Mucosa of gallbladder (tissue), 1 donor: ENCODE results near the gene UPK3A. TPM values are rescaled to one million over a fixed set of nuclear protein-coding genes. Genes with fewer than 3 reads are reported as not detected.

Source experiments
- DNase-seq: peaks from one replicate; pipeline ENCODE4 v3.0.0-alpha.2; 2020; ENCODE audit warnings: low spot score
- total RNA-seq: library from RNA; stranded (reverse); gene quantifications from one replicate; pipeline ENCODE4 v1.2.1, GENCODE V29; 2021
- donor health status: DM: no; HTN: no; CAD: no.

Gene UPK3A
- total RNA-seq, 1 donor from 2014 or later = 0.40 TPM

DNA sequence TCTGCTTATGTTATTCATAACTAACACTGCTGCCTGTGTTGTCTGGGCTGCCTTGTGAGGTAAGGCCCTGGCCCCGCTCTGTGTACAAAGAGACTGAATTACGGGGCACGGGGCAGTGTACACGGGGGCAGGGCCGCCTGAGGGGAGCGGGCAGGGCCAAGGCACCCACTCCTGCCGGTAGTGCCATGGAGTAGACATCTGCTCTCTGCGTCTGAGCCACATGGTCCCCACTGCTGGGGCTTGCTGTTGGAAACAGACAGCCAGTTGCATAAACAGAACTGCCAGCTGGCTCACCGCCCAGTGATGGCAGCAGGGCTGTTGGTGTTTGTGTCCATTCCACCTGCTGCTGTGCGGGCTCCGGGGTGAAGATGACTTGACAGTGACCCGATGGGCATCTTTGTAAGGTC, 44.8 kb downstream of the UPK3A start:
- peak; percentile 28 for DNase-seq

DNA sequence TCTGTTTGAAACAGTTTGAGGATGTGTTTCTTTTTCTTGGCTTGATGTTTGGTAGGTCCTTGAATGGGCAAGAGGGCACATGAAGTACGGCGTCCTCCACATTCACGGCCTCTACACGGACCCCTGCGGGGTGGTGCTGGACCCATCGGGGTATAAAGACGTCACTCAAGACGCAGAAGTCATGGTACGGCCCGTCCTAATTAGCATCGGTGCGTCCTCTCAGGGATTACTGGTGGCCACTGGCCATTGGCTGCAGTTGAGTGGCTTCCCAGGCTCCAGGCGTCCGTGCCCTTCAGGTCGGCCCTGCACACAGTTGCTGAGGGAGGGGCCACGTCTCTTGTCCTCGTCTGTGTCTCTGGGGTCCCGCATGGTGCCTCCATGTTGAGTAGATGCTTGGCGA, 45.8 kb downstream of the UPK3A start:
- no peak for DNase-seq

DNA sequence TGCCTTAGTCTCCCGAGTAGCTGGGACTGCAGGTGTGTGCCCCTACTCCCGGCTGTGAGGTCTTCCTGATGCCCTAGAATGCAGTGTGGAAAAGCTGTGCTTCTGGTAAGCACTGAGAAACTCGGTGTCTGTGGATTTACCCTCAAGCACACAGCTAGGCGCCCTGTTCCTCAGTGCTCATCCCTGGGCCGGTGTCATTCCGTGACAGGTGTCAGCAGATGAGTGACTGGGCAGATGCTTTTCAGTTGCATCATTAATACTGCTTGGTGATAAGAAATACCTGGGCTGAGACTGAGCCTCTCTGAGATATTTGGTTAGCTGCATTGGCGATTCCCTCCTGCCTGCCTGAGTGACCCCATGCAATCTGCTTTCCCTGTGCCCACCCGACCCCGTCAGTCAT, 46.7 kb downstream of the UPK3A start:
- DNase-seq = no peak

DNA sequence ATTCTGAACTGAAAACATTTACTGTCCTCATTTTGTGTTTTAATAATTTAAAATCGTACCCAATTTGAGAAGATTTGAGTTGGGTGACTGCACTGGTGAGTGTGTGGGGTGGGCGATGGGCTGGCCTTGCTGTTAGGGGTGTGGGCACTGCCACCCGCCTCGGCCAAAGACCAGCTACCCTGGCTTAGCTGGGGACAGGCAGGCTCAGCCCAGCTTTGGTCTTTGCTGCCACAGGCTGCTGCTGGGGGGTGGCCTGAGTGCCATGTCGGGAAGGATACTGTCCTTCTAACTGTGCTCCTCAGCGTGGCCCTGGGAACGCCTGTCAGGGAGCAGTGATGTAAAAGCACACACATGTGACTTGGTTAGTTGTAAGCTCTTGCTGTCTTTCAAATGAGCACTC, 47.3 kb downstream of the UPK3A start:
- no peak for DNase-seq

DNA sequence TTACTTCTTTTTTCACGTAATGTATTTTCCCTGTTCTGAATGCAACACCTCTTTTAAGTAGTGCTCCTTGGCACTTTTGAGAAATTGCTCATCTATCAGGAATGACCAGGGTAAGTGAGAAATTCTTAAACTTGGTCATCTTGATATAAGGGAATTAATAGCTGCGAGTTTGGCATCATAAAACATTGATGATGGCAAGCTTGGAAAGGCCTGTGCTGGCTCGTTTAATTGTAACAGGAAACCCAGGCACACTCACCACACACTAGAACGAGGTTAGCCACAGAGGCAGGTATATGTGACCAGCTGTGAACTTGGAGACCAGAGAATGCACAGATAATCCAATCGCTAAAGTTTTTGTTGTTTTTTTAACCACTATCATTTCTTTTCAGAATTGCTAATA, 49.3 kb downstream of the UPK3A start:
- DNase-seq = no peak

DNA sequence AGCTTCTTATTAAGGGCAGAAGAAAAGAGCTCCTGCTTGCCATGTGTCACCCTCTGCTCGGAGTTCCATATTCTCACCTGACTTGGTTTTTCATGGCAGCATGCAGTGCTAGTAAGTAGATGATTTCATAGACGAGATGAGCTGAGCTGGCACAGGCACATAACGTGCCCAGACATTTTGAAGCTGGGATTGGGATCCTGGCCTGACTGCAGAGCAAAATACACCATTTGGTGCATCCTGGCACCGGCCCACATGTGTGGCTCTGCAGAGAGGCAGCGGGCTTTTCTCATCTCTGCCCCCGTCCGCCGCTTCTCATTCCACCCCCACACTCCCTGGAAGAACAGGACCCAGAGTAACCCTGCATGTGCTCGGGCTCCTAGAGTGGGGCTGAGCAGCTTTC, 49.8 kb downstream of the UPK3A start:
- no peak for DNase-seq

DNA sequence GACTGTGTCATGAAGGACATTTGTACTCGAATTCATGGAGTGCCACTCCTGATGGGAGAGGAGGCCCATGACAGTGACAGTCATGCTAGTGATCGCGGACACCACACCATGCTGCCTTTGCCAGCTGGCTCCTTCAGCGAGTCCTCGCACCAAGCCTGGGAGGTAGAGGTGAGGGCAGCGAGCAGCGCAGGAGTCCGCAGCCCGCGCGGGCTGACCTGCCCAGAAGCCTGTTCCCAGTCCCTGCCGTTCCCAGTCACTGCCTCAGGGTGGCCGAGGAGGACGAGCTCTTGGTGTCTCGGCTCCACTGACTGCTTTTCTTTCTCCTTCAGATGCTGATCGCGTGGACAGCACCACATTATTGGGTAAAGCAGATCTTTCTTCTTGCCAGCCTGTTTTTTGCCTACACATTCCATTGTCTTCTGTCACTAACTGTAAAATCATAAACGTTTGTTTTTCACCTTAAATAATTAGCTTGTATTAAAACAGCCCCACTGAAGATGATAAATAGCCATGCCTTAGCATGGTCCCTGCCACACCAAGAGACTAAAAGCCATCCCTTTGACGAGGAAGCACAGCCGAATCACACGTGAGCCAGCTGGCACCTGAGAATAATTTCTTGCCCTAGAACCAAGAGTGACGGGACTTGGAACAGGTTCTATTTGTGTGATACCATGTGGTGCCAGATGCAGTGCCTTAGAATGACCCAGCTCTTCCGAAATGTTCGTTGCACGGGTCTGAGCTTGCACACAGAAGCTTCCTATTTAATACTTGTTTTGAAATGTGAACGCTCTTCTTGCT, 50.5 kb downstream of the UPK3A start:
- DNase-seq = no peak

DNA sequence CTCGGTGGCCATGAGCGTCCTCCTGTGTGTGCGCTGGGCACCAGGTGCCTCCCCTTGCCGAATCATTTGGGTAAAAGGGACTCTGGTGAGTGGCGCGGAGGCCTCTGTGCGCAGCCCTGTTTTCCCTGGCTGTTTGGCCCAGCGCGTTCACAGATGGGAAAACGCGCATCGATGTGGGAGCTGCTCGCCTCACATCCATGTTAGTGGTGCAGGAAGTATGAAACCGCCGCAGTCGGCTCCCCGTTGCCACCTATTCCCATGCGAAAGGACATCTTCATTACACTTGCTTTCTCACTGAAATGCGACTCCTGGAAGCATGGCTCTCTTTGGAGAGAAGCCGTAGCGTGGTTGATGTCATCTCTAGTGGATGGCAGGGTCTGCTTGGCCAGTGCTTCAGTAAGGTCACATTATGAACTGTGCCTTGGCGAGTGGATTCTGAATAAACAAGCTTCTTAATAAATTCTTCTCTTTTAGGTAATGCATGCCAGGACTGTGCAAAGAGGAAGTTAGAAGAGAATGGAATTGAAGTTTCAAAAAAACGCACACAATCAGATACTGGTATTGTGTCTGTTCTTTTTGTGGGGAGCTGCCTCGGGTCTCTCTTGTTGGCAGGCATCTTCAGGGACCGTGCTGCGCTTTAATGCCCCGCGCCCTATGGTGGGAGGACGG, 51.2 kb downstream of the UPK3A start:
- DNase-seq = no peak

DNA sequence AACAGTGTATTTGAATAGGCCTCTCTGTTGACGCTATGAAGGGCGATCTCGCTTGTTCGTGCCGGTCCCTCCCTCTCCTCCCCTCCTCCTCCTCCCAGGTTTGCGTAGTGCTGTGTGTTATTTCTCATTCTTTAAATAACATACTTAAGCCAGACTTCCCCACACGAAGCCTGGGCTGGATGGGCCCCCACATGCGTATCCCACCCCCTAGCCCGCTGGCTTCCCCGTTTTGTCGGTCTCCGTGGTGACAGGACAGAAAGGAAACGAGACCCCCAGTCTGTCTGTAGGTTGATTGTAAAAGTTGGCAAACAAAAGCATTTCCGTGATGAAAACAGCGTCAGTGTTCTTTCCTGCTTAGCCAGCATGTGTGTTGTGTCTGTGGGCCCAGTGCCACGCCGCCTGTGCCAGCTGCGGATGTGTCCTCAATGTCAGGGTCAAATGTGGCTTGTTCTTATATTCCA, 52.3 kb downstream of the UPK3A start:
- peak; percentile 77 for DNase-seq

DNA sequence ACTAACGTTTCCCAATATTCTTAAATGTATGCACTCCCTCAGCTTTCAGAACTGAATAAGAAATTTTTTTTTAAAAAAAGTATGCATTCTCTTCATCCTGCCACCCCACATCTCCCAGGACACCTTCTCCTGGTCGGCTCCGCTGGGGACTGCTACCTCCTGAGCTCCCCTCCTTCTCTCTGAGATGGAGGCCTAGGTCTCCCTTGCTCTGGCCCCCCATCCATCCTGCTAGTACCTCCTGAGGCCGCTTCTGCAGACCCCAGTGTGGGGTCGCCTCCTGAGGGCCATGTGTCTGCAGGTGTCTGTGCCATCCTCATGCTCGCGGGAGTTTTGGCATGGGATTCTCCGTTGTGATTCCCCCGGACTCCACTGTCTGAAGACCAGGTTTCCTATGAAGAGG, 52.8 kb downstream of the UPK3A start:
- DNase-seq = no peak

DNA sequence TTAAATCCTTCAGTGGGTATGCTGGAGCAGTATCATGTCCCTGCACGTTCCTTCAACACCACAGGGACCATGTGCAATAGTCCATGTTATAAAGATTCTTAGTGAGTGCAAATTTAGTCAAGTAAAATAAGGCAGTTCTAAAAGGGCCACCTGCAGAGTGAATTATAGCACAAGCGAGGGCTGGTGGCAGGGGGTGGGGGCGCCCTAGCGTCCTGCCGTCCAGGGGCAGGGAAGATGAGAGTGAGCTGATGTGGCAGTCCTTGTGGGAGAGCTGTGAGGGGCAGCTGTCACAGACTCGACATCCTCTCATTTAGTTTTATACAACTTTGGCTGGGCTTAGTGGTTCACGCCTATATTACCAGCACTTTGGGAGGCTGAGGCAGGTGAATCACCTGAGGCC, 54.0 kb downstream of the UPK3A start:
- DNase-seq = no peak

DNA sequence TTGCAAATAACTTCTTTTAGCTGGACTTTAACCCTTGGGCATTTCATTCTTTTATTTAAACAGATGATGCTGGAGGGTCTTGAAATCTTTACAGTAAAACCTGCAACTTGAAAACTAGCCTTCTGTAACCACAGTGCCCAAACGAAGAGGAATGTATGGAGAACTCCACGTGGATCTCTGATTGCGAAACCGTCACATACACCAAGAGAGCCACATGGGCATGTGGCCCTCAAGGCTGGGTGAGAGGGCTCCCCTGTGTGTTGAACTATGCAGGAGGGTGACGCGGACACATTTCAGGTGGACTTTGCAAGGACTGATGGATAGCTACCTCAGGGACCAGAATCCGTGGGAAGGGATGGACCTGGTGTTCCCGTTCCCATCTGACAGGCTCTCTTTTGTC, 55.6 kb downstream of the UPK3A start:
- DNase-seq = no peak

DNA sequence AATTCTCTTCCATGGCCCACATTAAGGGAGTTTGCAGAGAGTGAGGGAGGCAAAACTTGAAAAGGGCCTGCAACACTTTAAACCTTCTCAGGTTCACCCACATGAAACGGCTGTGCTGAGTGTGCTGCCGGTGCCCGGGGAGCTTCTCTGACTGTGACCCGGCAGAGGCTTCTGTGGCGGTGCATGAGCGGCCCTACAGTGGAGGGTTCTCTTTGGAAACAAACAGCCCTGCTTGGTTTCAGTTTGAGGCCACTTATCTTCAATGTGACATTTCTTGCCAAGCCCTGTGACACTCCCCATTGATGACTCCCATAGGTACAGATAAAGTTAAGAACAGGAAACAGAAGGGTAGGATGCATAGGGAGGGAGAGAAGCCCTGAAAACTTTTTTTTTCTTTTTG, 56.7 kb downstream of the UPK3A start:
- no peak for DNase-seq

DNA sequence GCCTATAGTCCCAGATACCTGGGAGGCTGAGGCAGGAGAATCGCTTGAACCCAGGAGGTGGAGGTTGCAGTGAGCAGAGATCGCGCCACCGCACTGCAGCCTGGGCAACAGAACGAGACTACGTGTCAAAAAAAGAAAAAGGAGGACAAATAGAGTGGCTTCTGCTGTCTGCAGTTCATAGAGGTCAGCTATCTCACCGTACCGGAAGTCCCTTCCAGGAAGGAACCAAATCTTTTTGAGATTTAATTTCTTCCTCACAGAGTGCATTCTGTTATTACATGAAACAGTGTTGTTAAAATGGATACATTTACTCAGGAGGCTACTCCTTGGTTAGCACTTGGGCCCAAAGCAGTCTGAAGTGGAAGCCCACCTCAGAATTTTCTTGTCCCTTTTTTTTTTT, 58.4 kb downstream of the UPK3A start:
- DNase-seq = no peak

DNA sequence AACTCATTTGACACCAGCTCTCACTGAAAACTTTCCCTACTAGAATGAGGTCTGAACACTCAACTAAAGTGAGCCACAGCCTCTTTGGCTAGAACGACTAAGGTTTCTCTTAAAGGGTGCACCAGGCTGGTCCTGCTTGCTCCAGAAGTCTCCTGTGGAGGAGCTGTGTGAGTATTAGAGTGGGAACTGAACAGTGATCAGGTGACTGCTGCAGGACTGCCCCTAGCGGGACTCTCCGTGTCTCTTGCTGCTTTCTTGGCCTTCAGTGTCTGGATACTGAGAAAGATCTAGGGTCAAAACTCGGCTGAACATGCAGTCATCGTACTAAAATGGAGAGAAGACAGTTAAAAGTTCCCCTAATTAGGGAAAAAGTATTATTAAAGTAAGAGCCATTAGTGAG, 59.6 kb downstream of the UPK3A start:
- no peak for DNase-seq

Other genes starting within 250 kb of the UPK3A start
- gene NUP50, start 121.0 kb upstream of the UPK3A start, total RNA-seq = 56.0 TPM
- gene KIAA0930, start 44.1 kb upstream of the UPK3A start, total RNA-seq = 93.1 TPM
- gene FAM118A, start 25.0 kb downstream of the UPK3A start, total RNA-seq = 76.3 TPM
- gene SMC1B, start 128.7 kb downstream of the UPK3A start, total RNA-seq = not detected
- gene RIBC2, start 128.7 kb downstream of the UPK3A start, total RNA-seq = 2.9 TPM
- 427 TPM for gene FBLN1, start 217.9 kb downstream of the UPK3A start, total RNA-seq